Kidney (tissue), 14 donors: ENCODE data around the gene STXBP3. TPM values are rescaled to one million over a fixed set of nuclear protein-coding genes. Genes with fewer than 3 reads are reported as not detected.

ENCODE experiments used
- DNase-seq, 5 donors: peaks; one replicate each; pipeline ENCODE4 v3.0.0-alpha.2; 2013 to 2020
- FAIRE-seq: peaks from 2 replicates; lab custom pipeline; 2012; peaks lifted over from hg19 to GRCh38; lab: Jason Lieb, UNC
- H3K27ac ChIP-seq, 2 donors: one replicate each; pipeline ENCODE4 v1.7.0; 2013; ENCODE audit warnings: low read depth in 2 of 2, low read length in 2 of 2, inconsistent platforms in 1 of 2
- H3K27me3 ChIP-seq: one replicate; pipeline ENCODE4 v1.7.1; 2013; ENCODE audit warnings: low read length, inconsistent platforms; ENCODE audit not compliant: control insufficient read depth, insufficient read depth
- H3K36me3 ChIP-seq, 3 donors: one replicate each; pipeline versions ENCODE4 v1.7.0 to v1.7.1; 2013; ENCODE audit warnings: low read length in 3 of 3, control low read depth in 1 of 3, inconsistent platforms in 1 of 3; ENCODE audit not compliant: insufficient read depth in 3 of 3, control insufficient read depth in 2 of 3
- H3K4me1 ChIP-seq, 3 donors: one replicate each; pipeline versions ENCODE4 v1.7.0 to v1.7.1; 2013; ENCODE audit warnings: low read length in 3 of 3, inconsistent platforms in 1 of 3, low read depth in 1 of 3; ENCODE audit not compliant: control insufficient read depth in 2 of 3, insufficient read depth in 2 of 3
- H3K4me3 ChIP-seq, 3 donors: one replicate each; pipeline versions ENCODE4 v1.7.0 to v1.8.1; 2013; ENCODE audit warnings: low read length in 3 of 3, control low read depth in 1 of 3, inconsistent platforms in 1 of 3
- H3K9ac ChIP-seq, 3 donors: one replicate each; pipeline versions ENCODE4 v1.7.0 to v1.7.1; 2013; ENCODE audit warnings: low read length in 3 of 3, control low read depth in 1 of 3, inconsistent platforms in 1 of 3
- H3K9me3 ChIP-seq, 3 donors: one replicate each; pipeline versions ENCODE4 v1.7.0 to v1.7.1; 2013; ENCODE audit warnings: low read length in 3 of 3, control low read depth in 1 of 3, inconsistent platforms in 1 of 3; ENCODE audit not compliant: control insufficient read depth in 2 of 3, insufficient read depth in 1 of 3
- intact Hi-C: fragments of 100-400 bp; cut with DNase I; formaldehyde crosslinking; loops from one replicate; pipeline ENCODE4 v1.11.1; 2022
- polyA plus RNA-seq: library from polyadenylated mRNA; stranded (reverse); fragments of 350-450 nt; fragmentation: Illumina TruSeq; extraction: RNeasy Lipid Tissue Mini Kit (QIAGEN cat#74804); gene quantifications from one replicate; pipeline ENCODE4 v1.2.3, GENCODE V29; 2014; ENCODE audit warnings: low read depth, low replicate concordance; ENCODE audit not compliant: insufficient read depth
- total RNA-seq: library from RNA; stranded (reverse); fragmentation: NEBNext Ultra II Directional; extraction: Animal tissue kit (Norgen Biotek cat#: 25700); gene quantifications from one replicate; pipeline ENCODE4 v1.2.1, GENCODE V29; 2021
- TF ChIP-seq, protein P1 (sequence below): IDR thresholded peaks from 3 replicates; pipeline ENCODE4 v1.5.1; 2012; ENCODE audit warnings: mild to moderate bottlenecking, moderate library complexity, borderline replicate concordance; ENCODE audit not compliant: insufficient read depth; ENCODE audit errors: extremely low read depth
- donor health status: control.
- donor health status: control.
- donor health status: control.
- donor health status: control.
- donor health status: control.
- donor health status: DM: yes; HTN: yes; CAD: no.
- donor health status: Normal renal cell carcinoma (clear cell type).

The STXBP3 gene
- total and polyA plus RNA-seq, 2 donors from 2014 or later, result 26.0 to 61.4 TPM

DNA sequence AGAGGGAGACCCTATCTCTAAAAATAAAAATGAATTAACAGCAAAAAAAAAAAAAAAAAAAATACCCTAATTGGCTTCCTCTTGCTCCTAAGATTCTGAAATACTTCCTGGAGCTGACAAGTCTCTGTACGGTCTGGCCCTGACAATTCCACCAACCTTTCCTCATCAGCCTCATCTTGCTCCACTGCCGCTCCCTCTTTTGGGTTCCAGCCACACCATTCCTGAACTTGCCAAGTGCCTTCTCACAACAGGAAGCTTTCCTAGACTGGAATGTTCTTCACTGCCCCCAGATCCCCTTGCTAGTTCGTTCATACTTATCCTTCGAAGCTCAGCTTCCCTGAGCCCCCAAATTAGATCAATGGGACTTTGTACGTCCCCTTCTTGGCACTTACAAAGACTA is 73.4 kb downstream of the STXBP3 start:
- Histone ChIP-seq H3K9ac (no peak overlapping the region), H3K4me1 (peaks cover 0 to 5% (median 0%) of the 10 kb centered on the region in 3 donors), H3K4me3 (no peak overlapping the region), H3K27me3 (no peaks in the 10 kb centered on the region), H3K36me3 (no peaks in the 10 kb centered on the region), H3K27ac (no peak overlapping the region), H3K9me3 (no peaks in the 10 kb centered on the region)
- FAIRE-seq (no peak), DNase-seq (no peak)
- intact Hi-C loops, result loop anchor here (10.0 kb wide), 1 partner anchor 85 kb away; no protein-coding TSS in a partner anchor
- TF ChIP-seq, protein P1, sequence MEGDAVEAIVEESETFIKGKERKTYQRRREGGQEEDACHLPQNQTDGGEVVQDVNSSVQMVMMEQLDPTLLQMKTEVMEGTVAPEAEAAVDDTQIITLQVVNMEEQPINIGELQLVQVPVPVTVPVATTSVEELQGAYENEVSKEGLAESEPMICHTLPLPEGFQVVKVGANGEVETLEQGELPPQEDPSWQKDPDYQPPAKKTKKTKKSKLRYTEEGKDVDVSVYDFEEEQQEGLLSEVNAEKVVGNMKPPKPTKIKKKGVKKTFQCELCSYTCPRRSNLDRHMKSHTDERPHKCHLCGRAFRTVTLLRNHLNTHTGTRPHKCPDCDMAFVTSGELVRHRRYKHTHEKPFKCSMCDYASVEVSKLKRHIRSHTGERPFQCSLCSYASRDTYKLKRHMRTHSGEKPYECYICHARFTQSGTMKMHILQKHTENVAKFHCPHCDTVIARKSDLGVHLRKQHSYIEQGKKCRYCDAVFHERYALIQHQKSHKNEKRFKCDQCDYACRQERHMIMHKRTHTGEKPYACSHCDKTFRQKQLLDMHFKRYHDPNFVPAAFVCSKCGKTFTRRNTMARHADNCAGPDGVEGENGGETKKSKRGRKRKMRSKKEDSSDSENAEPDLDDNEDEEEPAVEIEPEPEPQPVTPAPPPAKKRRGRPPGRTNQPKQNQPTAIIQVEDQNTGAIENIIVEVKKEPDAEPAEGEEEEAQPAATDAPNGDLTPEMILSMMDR, result no peak

DNA sequence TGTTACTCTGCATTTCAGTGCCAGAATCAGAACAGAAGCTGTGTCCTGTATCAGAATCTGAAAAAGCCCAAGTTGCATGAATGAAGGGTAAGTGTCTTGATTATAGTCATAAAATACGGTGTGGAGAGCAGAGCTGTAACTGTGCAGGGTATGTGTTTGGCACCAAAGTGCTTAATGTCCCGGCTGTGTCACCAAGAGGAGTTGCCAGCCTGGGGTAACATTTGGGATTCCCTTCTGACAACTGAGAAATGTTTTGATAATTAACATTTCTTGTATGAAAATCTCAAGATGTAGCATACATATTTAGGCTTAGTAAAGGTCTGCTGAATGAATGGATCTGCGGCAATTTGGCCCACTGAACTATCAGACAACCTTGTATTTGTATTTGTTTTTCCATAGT is 77.2 kb downstream of the STXBP3 start:
- Histone ChIP-seq H3K27me3 (no peaks in the 10 kb centered on the region), H3K4me3 (no peak overlapping the region), H3K27ac (no peak overlapping the region), H3K4me1 (no peaks in the 10 kb centered on the region), H3K36me3 (no peaks in the 10 kb centered on the region), H3K9me3 (no peaks in the 10 kb centered on the region), H3K9ac (no peak overlapping the region)
- FAIRE-seq, result no peak
- TF ChIP-seq, protein P1, result no peak
- intact Hi-C loops, result loop anchor here (10.0 kb wide), 1 partner anchor 81 kb away; no protein-coding TSS in a partner anchor
- no peak for DNase-seq

DNA sequence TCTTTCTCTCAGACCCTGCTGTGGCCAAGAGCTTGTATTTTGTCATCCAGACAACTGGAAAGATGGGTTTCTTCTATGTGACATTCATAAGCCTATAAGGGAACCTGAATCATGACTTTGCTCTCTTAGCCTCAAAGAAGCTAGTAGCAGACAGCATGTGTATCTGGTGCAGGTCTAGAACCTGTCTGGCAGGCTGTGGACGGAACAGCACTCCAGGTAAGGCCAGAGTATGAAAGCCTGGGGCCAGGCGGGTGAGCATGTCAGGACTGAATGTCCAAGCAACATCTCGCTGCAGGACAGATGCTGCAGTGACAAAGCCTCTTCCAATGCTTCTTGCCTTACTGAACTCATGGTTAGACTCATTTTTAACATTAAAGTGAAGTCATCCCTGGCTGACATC is 77.6 kb downstream of the STXBP3 start:
- Histone ChIP-seq H3K36me3 (no peaks in the 10 kb centered on the region), H3K9me3 (no peaks in the 10 kb centered on the region), H3K27me3 (no peaks in the 10 kb centered on the region), H3K4me1 (no peaks in the 10 kb centered on the region), H3K4me3 (no peak overlapping the region), H3K27ac (no peak overlapping the region), H3K9ac (no peak overlapping the region)
- FAIRE-seq (no peak), DNase-seq (no peak)
- intact Hi-C loops, result loop anchor here (10.0 kb wide), 1 partner anchor 81 kb away; no protein-coding TSS in a partner anchor
- TF ChIP-seq, protein P1, result no peak
